Esophagus muscularis mucosa (tissue), 3 donors: Measurements from ENCODE around the gene PARK7.

ENCODE experiments used
- CTCF ChIP-seq, 3 experiments: fragments of 200-600 bp in 2 of 3; fragments of 450-650 bp in 1 of 3; sonication (generic) in 2 of 3; IDR thresholded peaks; one replicate each; pipeline ENCODE4 v1.5.1; 2017 to 2019; ENCODE audit warnings: antibody characterized with exemption in 3 of 3, mild to moderate bottlenecking in 2 of 3, moderate library complexity in 1 of 3
- POLR2A ChIP-seq: fragments of 450-650 bp; IDR thresholded peaks from one replicate; pipeline ENCODE4 v1.6.1; 2017; ENCODE audit warnings: antibody characterized with exemption, moderate library complexity, mild to moderate bottlenecking, low read depth
- POLR2AphosphoS5 ChIP-seq, 2 donors: sonication (generic); formaldehyde crosslinking; IDR thresholded peaks; one replicate each; pipeline ENCODE4 v1.6.1; 2017; ENCODE audit warnings: antibody characterized with exemption in 2 of 2

- TF ChIP-seq CTCF (IDR thresholded peaks at IDR 0.05) (no peak), POLR2AphosphoS5 (IDR thresholded peaks at IDR 0.05) (no peak), POLR2A (no peak)
Observed at GRCh38 chr1:7995437-7995836, 33.9 kb downstream of the PARK7 start.
